Cerebellar cortex (tissue), 1 donor: Measurements from ENCODE around the gene TCF20.

Experiments
- DNase-seq: peaks from one replicate; pipeline ENCODE4 v3.0.0-alpha.2; 2015; ENCODE audit warnings: low spot score

The TCF20 gene

GRCh38 chr22:42282252-42282942 lies 11.9 kb upstream of the TCF20 start:
- DNase-seq, result no peak

DNA sequence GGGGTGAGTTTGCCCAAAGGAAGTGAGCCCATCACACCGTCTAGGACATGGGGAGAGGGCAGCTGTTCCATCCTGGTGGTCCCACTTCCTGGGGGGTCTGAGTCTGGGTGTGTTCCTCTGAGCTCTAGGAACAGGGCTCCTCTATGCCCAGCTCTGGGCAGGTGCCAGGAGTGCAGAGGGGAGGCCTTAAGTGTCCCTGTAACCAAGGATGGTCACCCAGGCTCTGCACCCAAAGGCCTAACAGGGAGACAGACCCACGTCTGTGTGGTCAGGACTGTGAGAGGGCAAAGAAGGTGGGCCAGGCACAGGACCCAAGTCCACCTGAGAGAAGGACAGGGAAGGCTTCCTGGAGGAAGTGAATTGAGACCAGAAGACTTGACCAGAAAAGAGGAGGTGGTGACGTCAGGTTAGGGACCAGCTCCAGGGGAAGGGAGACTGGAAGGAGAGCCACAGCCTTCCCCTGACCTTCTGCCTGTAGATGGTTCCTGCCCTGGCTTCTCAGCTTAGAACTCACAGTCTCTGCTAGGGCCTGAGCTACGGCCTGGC lies 11.3 kb upstream of the TCF20 start:
- no peak for DNase-seq

GRCh38 chr22:42281284-42281683 lies 10.8 kb upstream of the TCF20 start:
- DNase-seq, result no peak

DNA sequence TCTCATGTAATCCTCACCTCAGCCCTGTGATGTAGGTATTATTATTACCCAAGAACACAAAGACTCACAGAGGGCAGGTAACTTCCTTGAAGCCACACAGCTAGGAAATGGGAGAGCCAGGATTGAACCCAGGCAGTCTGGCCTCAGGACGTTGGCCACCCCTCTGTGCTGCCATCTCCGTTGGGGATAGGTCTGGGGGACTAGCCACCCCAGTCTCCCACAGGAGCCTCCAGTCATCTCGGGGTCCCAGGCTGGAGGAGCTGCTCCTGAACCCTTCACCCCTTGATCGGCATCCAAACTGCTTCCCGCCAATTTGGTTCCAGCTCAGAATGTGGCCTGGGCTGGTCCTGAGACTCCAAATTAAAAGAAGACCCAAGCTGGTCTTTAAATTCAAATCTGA lies 10.4 kb upstream of the TCF20 start:
- DNase-seq, result no peak

DNA sequence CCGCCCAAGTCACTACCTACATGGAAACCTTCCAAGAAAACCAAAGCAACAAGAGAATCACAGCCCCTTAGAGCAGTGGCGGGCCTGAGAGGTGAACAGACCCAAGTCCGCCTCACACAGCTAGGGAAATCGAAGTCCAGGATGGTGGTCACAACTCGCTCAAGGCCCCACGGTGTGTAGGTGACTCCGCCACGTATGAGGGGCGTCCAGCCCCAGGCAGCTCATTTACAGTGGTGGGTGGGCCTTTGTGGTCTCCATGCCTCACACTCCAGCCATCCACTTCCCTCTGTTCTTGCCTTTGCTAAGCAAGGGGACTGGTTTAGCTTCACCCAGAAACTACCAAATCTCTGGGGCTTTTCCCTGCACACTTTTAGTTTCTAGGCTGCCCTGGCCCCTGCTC lies 9.7 kb upstream of the TCF20 start:
- no peak for DNase-seq

GRCh38 chr22:42279425-42280020 lies 9.1 kb upstream of the TCF20 start:
- no peak for DNase-seq

GRCh38 chr22:42277988-42278776 lies 7.7 kb upstream of the TCF20 start:
- peak; percentile 85 for DNase-seq

DNA sequence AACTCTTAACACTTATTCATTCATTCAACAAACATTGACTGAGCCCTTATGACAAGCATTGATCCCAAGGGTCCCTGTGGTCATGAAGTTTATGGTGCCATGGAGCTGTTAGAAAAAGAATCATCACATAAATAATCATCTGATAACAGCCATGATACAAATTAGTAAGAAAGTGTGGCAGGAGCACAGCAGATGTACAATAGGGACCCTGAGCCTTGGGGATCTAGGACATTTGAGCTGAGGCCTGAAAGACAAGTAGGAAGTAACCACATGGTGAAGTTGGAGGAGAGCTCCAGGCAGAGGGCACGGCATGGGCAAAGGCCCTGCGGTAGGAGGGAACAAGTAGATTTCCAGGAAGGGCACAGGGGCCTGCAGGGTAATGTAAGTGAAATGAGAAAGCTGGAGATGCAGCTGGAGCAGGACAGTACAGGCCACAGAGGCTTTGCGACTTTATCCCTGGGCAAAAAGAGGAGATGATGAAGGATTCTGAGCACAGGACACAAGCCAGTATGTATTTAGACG lies 6.8 kb upstream of the TCF20 start:
- no peak for DNase-seq

DNA sequence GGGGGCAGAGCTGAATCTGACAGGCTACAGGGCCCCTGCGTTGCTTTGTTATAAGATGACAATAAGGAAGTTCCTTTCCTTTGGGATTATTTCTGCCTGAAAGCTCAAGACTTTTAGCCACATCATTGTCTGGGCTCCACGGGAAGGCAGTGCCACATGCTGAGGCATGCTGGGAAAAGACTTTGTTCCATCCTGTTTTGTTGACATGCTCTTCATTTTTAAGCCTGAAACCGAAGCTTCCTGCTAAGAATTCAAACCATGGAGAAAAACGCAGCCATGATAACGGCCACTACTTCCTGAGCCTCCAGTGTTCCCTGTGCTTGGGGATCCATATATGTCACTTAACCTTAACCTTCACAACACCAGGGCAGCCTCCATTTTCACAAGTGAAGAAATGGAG lies 5.5 kb upstream of the TCF20 start:
- DNase-seq, result no peak

DNA sequence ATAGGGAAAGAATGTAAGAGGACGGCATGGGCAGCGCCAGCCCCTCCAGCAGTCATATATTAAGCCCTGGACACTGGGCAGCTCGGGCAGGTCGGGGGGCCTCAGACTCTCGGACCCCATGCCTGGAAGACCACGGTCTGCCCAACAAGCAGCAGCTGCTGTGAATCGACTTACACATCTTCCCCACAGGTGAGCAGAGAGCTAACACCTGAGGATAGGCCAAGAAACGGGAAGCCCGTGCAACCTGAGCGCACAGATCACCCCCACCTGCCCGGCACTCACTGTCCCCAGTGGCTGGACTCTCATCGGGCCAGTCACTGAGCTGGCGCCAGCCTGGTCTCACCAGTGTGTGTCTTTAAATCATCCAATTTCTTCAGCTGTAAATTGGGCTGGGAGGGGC lies 4.7 kb upstream of the TCF20 start:
- DNase-seq, result no peak

- no peak for DNase-seq
Measured at GRCh38 chr22:42273855-42274451, 3.5 kb upstream of the TCF20 start.

GRCh38 chr22:42272431-42272999 lies 2.1 kb upstream of the TCF20 start:
- no peak for DNase-seq

DNA sequence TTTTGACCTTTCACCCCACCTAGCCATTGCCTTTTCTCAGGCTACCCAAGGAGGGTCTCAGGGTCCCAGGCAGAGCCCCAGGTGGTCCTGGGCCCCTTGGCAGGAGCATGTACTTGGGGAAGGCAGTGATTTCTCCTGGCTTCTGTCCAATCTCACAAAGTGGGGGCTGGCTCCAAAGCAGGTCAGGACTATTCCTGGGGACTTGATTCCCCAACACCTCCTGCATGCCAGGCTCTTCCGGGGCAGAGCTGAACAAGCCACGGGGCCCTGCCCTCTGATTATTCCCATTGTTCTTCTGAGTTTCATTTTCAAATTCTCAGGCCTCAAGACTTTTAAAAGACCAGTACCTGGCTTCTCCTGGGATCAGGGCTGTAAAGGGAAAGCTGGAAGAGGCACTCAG lies 1.5 kb upstream of the TCF20 start:
- no peak for DNase-seq

GRCh38 chr22:42271191-42271813 lies 849 bp upstream of the TCF20 start:
- no peak for DNase-seq

DNA sequence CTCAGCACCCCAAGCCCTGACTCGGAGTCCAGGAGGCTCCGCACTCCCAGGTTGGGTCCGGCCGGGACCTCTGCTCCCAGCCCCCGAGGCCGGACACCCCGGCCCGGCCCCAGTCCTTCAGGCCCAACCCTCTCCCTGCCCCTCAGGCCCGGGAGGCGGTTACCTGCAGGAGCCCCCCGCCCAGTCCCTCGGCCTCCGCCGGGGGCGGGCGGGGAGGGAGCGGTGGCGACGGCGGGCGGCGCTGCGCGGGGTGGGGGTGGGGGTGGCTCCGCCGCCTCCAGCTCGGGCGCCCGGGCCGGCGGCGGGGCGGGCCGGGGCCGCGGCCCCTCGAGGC lies 310 bp downstream of the TCF20 start:
- DNase-seq, result no peak

GRCh38 chr22:42269432-42270175 lies 849 bp downstream of the TCF20 start:
- DNase-seq, result peak; percentile 46

DNA sequence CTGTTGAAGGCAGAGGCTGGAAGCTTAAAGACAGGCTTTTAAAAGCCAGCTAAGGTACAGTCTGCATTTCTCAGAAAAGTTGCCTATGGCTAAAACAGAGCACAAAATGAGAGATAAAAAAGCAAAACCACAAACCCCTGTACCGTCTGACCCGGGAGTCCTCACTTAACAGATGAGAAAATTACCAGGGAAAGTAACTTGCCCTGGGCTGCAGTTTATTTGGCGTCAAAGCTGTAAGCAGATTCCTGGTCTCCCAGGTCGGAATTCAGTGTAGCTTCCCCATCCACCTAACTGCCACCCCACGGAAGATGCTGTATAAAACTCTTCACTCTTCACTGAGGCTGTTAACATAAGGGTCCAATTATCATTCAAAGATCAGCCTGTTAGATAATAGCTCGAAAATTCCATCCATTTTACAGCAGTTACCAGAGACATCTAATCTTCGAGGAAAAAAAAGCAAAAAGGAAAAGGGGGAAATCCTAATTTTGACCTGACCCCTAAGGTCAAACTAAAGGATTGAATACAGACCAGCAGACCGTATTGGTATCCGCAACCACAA lies 1.5 kb downstream of the TCF20 start:
- no peak for DNase-seq

DNA sequence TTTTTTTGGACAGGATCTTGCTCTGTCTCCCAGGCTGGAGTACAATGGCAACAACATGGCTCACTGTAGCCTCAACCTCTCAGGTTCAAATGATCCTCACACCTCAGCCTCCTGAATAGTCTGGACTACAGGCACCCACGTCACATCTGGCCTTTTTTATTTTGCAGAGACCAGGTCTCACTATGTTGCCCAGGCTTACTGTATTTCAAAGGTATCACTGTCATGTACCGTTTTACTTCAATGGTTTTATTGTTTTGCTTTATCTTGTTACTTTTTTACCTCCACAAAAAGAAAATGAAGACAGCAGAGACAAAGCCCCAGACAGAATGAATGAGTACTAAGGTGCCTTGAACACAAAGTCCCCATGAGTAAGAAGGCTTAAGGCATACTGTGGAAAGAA lies 5.1 kb downstream of the TCF20 start:
- no peak for DNase-seq

GRCh38 chr22:42263944-42264343 lies 6.5 kb downstream of the TCF20 start:
- no peak for DNase-seq

GRCh38 chr22:42262964-42263363 lies 7.5 kb downstream of the TCF20 start:
- no peak for DNase-seq

DNA sequence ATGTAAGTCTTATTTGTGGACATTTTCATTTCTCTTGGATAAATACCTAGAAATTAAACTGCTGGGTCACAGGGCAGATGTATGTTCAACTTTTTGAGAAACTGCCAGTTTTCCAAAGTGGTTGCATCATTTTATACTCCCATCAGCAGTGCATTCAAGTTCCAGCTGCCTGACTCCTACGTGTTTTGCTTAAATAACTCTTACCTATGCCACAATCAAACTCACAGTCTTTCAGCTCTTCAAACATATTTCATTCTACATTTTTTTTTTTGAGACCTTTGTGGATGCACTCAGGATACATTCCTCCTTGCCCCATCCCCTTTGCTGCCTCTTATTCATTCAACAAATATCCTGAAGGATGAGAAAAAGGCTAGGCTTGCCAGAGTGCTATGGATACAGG lies 9.2 kb downstream of the TCF20 start:
- DNase-seq, result no peak
